Stimulated activated CD8-positive, alpha-beta memory T cell treated with anti-CD3 and anti-CD28 coated beads, Interleukin-2, amount 100 ng/mL, for 1 hour (primary cell): ENCODE data around the gene GSC.
"Not testable (repeated sequence)": the region's sequence is repeated elsewhere in the genome, so short reads cannot be mapped to it uniquely, and the experiment has no call there.

Experiments used
- DNase-seq, 2 donors: peaks; one replicate each; pipeline ENCODE4 v3.0.0-alpha.2; 2020; ENCODE audit warnings: low read depth in 2 of 2

Gene GSC

DNA sequence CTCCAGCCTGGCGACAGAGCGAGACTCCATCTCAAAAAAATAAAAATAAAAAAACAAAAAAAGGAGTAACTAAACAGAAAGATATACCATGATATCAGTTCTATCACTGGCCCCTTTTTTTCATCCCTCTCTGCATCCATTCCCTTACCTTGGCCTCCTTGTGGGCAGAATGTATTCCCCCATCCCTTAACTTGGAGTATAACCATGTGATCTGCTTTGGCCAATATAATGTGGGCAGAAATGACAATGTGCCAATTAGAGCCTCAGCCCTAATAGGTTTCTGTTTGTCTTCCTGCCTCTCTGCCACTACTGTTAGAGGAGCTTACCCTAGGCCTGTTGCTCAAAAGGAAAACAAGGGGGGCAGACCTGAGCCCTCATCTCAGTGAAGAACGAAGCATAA is 23.8 kb downstream of the GSC start:
- DNase-seq, result no peak

DNA sequence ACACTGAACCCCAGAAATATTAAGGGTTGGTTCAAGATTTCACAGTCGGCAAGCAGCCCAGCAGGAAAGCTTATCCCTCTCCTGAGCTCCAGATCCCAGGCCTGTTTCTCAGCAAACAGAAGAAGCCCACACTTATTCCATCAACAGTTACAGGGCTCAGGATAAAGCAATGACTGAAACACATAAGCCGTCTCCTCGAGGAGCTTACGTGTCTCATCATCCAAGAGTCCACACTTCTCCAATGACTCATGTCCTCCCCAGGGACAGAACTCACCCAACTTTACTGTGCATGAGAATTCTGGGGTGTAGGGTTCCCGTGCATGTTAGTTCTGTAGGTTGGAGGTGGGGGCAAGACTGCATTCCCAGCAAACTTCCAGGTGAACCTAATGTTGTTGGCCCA is 31.2 kb downstream of the GSC start:
- DNase-seq, result no peak

DNA sequence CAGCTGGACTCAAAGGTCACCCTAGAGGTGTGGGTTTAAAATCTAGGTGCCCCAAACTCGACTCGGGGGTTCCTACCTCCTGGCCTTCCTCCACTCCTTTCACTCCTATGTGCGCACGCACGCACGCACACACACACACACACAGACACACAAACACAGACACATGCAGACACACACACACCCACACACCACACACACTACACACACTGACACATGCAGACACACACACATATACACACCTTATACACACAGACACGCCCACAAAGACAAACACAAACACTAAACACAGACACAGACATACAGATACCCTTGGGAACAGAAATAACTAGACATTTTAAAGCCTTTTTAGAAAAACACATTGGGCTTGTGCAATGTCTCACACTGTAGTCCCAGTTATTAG is 31.8 kb downstream of the GSC start:
- DNase-seq, result no peak

DNA sequence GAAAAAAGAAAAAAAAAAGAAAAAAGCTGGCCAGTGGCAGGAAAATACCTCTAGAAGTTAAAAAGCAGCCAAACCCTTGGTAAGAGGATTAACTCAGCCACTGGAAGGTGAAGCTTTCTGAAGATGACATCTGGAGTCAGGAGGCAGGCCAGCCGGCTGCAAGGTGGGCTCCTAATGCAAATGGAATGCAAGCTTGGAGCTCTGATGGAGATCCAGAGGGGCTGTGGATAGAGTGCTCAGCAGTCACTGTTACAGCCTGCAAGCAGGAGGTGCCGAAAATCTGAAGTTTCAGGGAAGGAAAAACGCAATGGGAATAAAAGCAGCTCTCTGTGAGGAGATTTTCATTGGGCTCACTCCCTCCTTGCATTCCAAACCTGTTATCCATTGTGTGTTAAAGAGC is 41.0 kb downstream of the GSC start:
- DNase-seq, result no peak

DNA sequence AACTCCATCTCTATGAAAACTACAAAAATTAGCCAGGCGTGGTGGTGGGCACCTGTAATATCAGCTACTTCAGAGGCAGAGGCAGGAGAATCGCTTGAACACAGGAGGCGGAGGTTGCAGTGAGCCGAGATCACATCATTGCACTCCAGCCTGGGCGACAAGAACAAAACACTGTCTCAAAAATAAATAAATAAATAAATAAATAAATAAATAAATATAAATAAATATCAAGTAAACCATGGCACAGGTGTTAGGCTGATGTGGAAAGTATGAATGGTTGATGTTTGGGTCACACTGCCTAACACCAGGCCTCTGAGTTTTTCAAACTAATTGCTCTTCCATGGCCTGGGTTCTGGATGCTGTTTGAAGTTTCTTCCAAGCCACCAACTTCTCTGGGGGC is 41.5 kb downstream of the GSC start:
- not testable (repeated sequence) for DNase-seq

DNA sequence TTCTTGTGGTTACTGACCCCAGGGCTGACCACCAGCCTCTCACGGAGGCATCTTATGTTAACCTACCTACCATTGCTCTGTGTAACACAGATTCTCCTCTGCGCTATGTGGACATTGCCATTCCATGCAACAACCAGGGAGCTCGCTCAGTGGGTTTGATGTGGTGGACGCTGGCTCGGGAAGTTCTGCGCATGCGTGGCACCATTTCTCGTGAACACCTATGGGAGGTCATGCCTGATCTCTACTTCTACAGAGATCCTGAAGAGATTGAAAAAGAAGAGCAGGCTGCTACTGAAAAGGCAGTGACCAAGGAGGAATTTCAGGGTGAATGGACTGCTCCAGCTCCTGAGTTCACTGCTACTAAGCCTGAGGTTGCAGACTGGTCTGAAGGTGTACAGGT is 43.3 kb downstream of the GSC start:
- not testable (repeated sequence) for DNase-seq

DNA sequence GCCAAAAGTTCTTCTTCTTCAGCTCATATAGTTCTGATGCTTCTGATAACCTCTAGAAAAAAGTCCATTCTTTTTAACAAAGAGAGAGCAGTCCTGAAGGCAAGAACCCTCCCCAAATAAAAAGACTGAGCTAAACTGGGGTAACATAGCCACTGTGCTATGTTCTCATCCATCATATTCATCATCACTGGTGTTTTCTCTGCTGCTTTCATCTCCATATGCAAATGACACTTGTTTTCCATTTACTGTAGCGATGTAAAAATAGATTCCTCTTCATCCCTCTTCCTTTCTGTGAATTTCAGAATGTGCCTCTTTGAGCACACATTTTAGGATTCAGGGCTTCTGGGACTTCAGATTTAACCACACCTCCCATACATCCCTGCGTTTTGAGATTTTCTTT is 44.9 kb downstream of the GSC start:
- DNase-seq, result no peak

DNA sequence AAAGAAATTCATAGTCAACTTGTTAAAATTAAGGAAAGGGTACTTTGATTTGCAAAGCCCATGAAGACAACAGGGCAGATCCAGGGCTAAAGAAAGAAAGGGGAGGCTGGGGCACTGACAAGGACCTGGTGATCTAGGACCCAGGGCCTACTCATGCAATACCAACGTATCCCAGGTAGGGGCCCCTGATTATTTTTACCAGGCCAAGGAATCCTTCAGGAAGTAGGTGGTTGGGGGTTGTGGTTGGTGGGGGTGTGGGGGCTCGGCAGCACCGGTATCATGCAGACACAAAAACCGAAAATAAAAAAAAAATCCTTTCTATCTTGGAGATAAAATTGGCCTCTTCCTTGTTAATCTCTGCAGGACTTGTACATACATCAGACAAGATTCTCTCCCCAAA is 47.5 kb downstream of the GSC start:
- no peak for DNase-seq
